ENCODE data around the gene GABRR3.

GABRR3 gene

GRCh38 chr3:98038286-98038685, 3.2 kb upstream of the GABRR3 start:
- ChIA-PET CTCF (interaction anchor here (0.8 to 10.2 kb wide), 16 partner anchors 10 to 527 kb away, joined by 3 to 132 read pairs (median 4); partner anchors contain the start of gene CRYBG3), POLR2A (no interaction called here)
- TF ChIP-seq CTCF (IDR thresholded peaks at IDR 0.05; ENCODE audit: insufficient read depth, low read length, missing control alignments): no peak
- DNase-seq (ENCODE audit: low read depth, low spot score): no peak
- H3K4me3 ChIP-seq (ENCODE audit: low read depth, low read length): no peak overlapping the region

GRCh38 chr3:98034486-98034885, 629 bp downstream of the GABRR3 start:
- no peak for TF ChIP-seq CTCF (IDR thresholded peaks at IDR 0.05; ENCODE audit: insufficient read depth, low read length, missing control alignments)
- ChIA-PET CTCF (interaction anchor here (1.0 kb wide), 1 partner anchor 12 kb away, joined by 3 read pairs; no protein-coding TSS in a partner anchor), POLR2A (no interaction called here)
- H3K4me3 ChIP-seq (ENCODE audit: low read depth, low read length): no peak overlapping the region
- DNase-seq (ENCODE audit: low read depth, low spot score): no peak

- CTCF ChIA-PET: interaction anchor here (0.9 to 1.0 kb wide), 2 partner anchors 11 to 12 kb away, joined by 3 read pairs; no protein-coding TSS in a partner anchor
- H3K4me3 ChIP-seq (ENCODE audit: low read depth, low read length): no peak overlapping the region
- TF ChIP-seq CTCF (IDR thresholded peaks at IDR 0.05; ENCODE audit: insufficient read depth, low read length, missing control alignments): no peak
- DNase-seq (ENCODE audit: low read depth, low spot score): no peak
- POLR2A ChIA-PET: no interaction called here
Measured at GRCh38 chr3:98034036-98034435, 1.1 kb downstream of the GABRR3 start.

- ChIA-PET POLR2A (no interaction called here), CTCF (no interaction called here)
- no peak for TF ChIP-seq CTCF (IDR thresholded peaks at IDR 0.05; ENCODE audit: insufficient read depth, low read length, missing control alignments)
- no peak overlapping the region for H3K4me3 ChIP-seq (ENCODE audit: low read depth, low read length)
- no peak for DNase-seq (ENCODE audit: low read depth, low spot score)
Measured at GRCh38 chr3:98032904-98033303, 2.2 kb downstream of the GABRR3 start.

GRCh38 chr3:98032265-98032664, 2.9 kb downstream of the GABRR3 start:
- ChIA-PET POLR2A (no interaction called here), CTCF (no interaction called here)
- no peak overlapping the region for H3K4me3 ChIP-seq (ENCODE audit: low read depth, low read length)
- no peak for TF ChIP-seq CTCF (IDR thresholded peaks at IDR 0.05; ENCODE audit: insufficient read depth, low read length, missing control alignments)
- no peak for DNase-seq (ENCODE audit: low read depth, low spot score)

GRCh38 chr3:98029083-98029482, 6.0 kb downstream of the GABRR3 start:
- ChIA-PET POLR2A (no interaction called here), CTCF (no interaction called here)
- no peak overlapping the region for H3K4me3 ChIP-seq (ENCODE audit: low read depth, low read length)
- no peak for TF ChIP-seq CTCF (IDR thresholded peaks at IDR 0.05; ENCODE audit: insufficient read depth, low read length, missing control alignments)
- DNase-seq (ENCODE audit: low read depth, low spot score): no peak

Measured in AG04449 (cell line).